MM.1S (cell line): ENCODE results near the gene CALCA.

ENCODE experiments used
- DNase-seq: peaks from one replicate; pipeline ENCODE4 v3.0.0-alpha.2; 2015
- H2AFZ ChIP-seq: fragments of 300-600 bp; sonication (generic); 2 replicates; pipeline ENCODE4 v1.6.0; 2016; ENCODE audit warnings: antibody characterized with exemption, low read length
- H3F3A ChIP-seq: fragments of 300-600 bp; sonication (generic); 2 replicates; pipeline ENCODE4 v1.6.1; 2016; ENCODE audit warnings: mild to moderate bottlenecking, antibody characterized with exemption, low read length, moderate library complexity, mixed read lengths; ENCODE audit not compliant: insufficient read depth
- H3K27ac ChIP-seq: fragments of 300-600 bp; sonication (generic); 2 replicates; pipeline ENCODE4 v1.5.1; 2016; ENCODE audit warnings: mild to moderate bottlenecking, low read length
- H3K27me3 ChIP-seq: fragments of 300-600 bp; sonication (generic); replicated peaks from 2 replicates; pipeline ENCODE4 v1.6.0; 2016; ENCODE audit warnings: low read length; ENCODE audit not compliant: insufficient read depth
- H3K36me3 ChIP-seq: fragments of 300-600 bp; sonication (generic); replicated peaks from 2 replicates; pipeline ENCODE4 v1.6.1; 2016; ENCODE audit warnings: mild to moderate bottlenecking, low read length, mixed read lengths; ENCODE audit not compliant: insufficient read depth
- H3K4me1 ChIP-seq: fragments of 300-600 bp; sonication (generic); 2 replicates; pipeline ENCODE4 v1.6.1; 2016; ENCODE audit warnings: low read length, mixed read lengths
- H3K4me2 ChIP-seq: fragments of 300-600 bp; sonication (generic); 2 replicates; pipeline ENCODE4 v1.6.0; 2016; ENCODE audit warnings: low read depth, low read length
- H3K4me3 ChIP-seq: fragments of 300-600 bp; sonication (generic); 2 replicates; pipeline ENCODE4 v1.5.1; 2016; ENCODE audit warnings: low read length, mixed read lengths
- H3K79me2 ChIP-seq: fragments of 300-600 bp; sonication (generic); 2 replicates; pipeline ENCODE4 v1.6.1; 2016; ENCODE audit warnings: mixed run types, low read length, mixed read lengths
- H3K9ac ChIP-seq: fragments of 300-600 bp; sonication (generic); 2 replicates; pipeline ENCODE4 v1.6.1; 2016; ENCODE audit warnings: low read length, mixed read lengths
- H3K9me2 ChIP-seq: fragments of 300-600 bp; sonication (generic); replicated peaks from 2 replicates; pipeline ENCODE4 v1.6.1; 2016; ENCODE audit warnings: mild to moderate bottlenecking, low read length, mixed read lengths; ENCODE audit not compliant: insufficient read depth
- H3K9me3 ChIP-seq: fragments of 300-600 bp; sonication (generic); replicated peaks from 2 replicates; pipeline ENCODE4 v1.6.1; 2016; ENCODE audit warnings: mild to moderate bottlenecking, low read length, mixed read lengths; ENCODE audit not compliant: insufficient read depth
- H4K20me1 ChIP-seq: fragments of 300-600 bp; sonication (generic); 2 replicates; pipeline ENCODE4 v1.6.1; 2016; ENCODE audit warnings: mild to moderate bottlenecking, low read length, moderate library complexity, mixed read lengths; ENCODE audit not compliant: insufficient read depth
- EZH2 ChIP-seq: fragments of 300-600 bp; sonication (generic); optimal IDR thresholded peaks from 2 replicates; pipeline ENCODE3; 2017; ENCODE audit warnings: low read depth, mild to moderate bottlenecking, antibody characterized with exemption, low read length, mixed read lengths
- EZH2phosphoT487 ChIP-seq: fragments of 300-600 bp; sonication (generic); IDR thresholded peaks from 2 replicates; pipeline ENCODE4 v1.6.1; 2018; ENCODE audit warnings: antibody characterized with exemption, low read length
- TF ChIP-seq, protein P1 (sequence below): fragments of 300-600 bp; sonication (generic); IDR thresholded peaks from 2 replicates; pipeline ENCODE4 v1.5.1; 2016; ENCODE audit warnings: antibody characterized with exemption, low read length, mixed read lengths

The CALCA gene

DNA sequence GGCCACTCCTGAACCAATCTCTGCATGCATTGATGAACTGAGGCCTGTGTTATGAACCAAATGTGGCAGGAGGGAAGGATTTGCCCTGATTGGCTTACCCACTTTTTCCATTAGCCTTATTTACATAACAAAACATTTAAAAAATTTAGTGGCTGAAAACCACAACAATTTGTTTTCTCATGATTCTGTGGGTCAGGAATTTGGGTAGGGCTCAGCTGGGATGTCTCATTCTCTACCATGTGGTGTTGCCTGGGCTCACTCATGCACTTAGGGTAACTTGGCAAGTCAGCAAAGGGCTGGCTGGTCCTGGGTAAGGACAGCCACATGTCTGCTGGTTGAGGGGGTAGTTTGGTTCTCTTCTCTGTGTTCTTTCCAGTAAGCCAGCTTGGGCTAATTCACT is 45.0 kb downstream of the CALCA start:
- DNase-seq: no peak
- TF ChIP-seq, protein P1, sequence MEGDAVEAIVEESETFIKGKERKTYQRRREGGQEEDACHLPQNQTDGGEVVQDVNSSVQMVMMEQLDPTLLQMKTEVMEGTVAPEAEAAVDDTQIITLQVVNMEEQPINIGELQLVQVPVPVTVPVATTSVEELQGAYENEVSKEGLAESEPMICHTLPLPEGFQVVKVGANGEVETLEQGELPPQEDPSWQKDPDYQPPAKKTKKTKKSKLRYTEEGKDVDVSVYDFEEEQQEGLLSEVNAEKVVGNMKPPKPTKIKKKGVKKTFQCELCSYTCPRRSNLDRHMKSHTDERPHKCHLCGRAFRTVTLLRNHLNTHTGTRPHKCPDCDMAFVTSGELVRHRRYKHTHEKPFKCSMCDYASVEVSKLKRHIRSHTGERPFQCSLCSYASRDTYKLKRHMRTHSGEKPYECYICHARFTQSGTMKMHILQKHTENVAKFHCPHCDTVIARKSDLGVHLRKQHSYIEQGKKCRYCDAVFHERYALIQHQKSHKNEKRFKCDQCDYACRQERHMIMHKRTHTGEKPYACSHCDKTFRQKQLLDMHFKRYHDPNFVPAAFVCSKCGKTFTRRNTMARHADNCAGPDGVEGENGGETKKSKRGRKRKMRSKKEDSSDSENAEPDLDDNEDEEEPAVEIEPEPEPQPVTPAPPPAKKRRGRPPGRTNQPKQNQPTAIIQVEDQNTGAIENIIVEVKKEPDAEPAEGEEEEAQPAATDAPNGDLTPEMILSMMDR: no peak
- no peak for TF ChIP-seq EZH2
- no peak for TF ChIP-seq EZH2phosphoT487
- H4K20me1 ChIP-seq: no peaks in the 10 kb centered on the region
- no peak overlapping the region for H2AFZ ChIP-seq
- H3K9me2 ChIP-seq: no peaks in the 10 kb centered on the region
- no peak overlapping the region for H3K4me3 ChIP-seq
- H3F3A ChIP-seq: no peaks in the 10 kb centered on the region
- H3K4me2 ChIP-seq: no peak overlapping the region
- H3K9ac ChIP-seq: no peak overlapping the region
- no peaks in the 10 kb centered on the region for H3K79me2 ChIP-seq
- no peaks in the 10 kb centered on the region for H3K36me3 ChIP-seq
- no peaks in the 10 kb centered on the region for H3K4me1 ChIP-seq
- no peak overlapping the region for H3K27ac ChIP-seq
- H3K27me3 ChIP-seq: no peaks in the 10 kb centered on the region
- no peaks in the 10 kb centered on the region for H3K9me3 ChIP-seq

DNA sequence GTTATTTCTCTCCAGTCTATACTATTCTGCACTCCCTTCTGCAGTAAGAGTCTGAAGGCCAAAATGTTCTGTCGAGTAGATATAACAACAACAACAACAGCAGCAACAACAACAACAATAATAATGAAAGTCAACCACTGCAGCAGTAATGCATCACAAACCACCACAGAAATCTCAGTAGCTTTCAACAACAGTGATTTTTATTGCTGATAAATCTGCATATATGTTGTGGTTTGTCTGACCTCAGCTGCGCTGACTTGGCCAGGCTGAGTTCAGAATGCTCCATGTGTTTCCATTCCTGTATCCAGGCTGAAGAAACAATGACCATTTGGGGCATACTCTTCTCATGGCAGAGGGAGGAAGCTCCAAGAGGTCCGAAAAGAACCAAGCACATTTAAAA is 47.8 kb downstream of the CALCA start:
- no peaks in the 10 kb centered on the region for H3K36me3 ChIP-seq
- H3K9me3 ChIP-seq: no peaks in the 10 kb centered on the region
- no peaks in the 10 kb centered on the region for H3K9me2 ChIP-seq
- no peak overlapping the region for H3K4me3 ChIP-seq
- DNase-seq: no peak
- no peak overlapping the region for H3K4me2 ChIP-seq
- H3K27ac ChIP-seq: no peak overlapping the region
- no peaks in the 10 kb centered on the region for H3K79me2 ChIP-seq
- H4K20me1 ChIP-seq: no peaks in the 10 kb centered on the region
- H3K27me3 ChIP-seq: no peaks in the 10 kb centered on the region
- H3K4me1 ChIP-seq: no peaks in the 10 kb centered on the region
- H3K9ac ChIP-seq: no peak overlapping the region
- H3F3A ChIP-seq: no peaks in the 10 kb centered on the region
- TF ChIP-seq EZH2phosphoT487 (no peak), EZH2 (no peak)
- TF ChIP-seq, protein P1: no peak
- no peak overlapping the region for H2AFZ ChIP-seq
